ENCODE data around the gene KHNYN. TPM values are rescaled to one million over a fixed set of nuclear protein-coding genes. Genes with fewer than 3 reads are reported as not detected.

The KHNYN gene
- total and polyA plus RNA-seq, 12 donors = 18.5 to 76.9 (median 45.1) TPM

DNA sequence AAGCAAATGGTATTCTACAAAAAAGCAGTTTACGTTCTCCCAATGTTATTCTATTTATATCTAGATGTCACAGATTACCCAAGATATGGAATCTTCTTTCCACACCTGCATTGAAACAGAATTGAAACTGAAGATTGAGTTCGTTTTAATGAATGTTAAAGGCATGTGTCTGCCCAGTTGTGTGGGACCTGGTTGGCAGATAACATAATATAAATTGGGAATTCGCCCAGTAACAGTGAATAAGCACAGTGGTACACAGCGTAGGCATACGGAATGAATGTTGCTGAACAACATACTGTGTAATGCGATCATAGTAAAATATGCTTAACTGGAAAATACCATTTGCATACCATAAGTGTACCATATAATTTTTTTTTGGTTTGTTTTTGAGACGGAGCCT is 4.3 kb downstream of the KHNYN start:
- Histone ChIP-seq H3K9me3 (replicated peaks in 1 of 3) (no peaks in the 10 kb centered on the region), H3K27ac (no peak overlapping the region), H3K4me3 (no peak overlapping the region), H3K4me1 (replicated peaks in 1 of 2) (peaks cover 28 to 58% of the 10 kb centered on the region in 2 donors), H3K36me3 (replicated peaks in 1 of 2) (peaks cover 0 to 57% of the 10 kb centered on the region in 2 donors), H3K27me3 (no peaks in the 10 kb centered on the region)
- no peak for DNase-seq
- WGBS, 4 donors = 78 to 84% (median 83%) methylated on average over 7 of the region's 7 CpGs
- intact Hi-C loops (cut with DNase I) = loop anchor here (5.0 kb wide), 2 partner anchors 67 to 102 kb away; partner anchors contain the start of gene NFATC4 (in 2 of the 2)
- TF ChIP-seq, protein P1, sequence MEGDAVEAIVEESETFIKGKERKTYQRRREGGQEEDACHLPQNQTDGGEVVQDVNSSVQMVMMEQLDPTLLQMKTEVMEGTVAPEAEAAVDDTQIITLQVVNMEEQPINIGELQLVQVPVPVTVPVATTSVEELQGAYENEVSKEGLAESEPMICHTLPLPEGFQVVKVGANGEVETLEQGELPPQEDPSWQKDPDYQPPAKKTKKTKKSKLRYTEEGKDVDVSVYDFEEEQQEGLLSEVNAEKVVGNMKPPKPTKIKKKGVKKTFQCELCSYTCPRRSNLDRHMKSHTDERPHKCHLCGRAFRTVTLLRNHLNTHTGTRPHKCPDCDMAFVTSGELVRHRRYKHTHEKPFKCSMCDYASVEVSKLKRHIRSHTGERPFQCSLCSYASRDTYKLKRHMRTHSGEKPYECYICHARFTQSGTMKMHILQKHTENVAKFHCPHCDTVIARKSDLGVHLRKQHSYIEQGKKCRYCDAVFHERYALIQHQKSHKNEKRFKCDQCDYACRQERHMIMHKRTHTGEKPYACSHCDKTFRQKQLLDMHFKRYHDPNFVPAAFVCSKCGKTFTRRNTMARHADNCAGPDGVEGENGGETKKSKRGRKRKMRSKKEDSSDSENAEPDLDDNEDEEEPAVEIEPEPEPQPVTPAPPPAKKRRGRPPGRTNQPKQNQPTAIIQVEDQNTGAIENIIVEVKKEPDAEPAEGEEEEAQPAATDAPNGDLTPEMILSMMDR (IDR thresholded peaks at IDR 0.05) = no peak
- no peak for TF ChIP-seq POLR2A (IDR thresholded peaks at IDR 0.05)

DNA sequence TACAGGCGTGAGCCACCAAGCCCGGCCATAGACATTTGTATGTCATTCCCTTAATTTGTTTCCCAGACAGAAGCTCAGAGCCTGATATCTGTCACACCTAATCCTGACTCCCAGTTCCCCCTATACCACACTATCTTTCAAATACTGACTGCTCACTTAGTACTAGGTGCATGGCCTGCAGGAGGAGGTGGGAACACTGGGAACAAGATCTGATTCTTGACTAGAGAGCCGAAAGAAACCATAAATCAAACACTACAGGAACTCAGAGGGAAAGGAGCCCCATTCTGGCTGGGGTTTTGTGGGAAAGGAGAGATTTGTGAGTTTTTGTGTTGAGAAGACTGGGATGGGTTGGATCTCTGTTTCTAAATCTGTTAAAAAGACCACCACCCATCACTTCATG is 4.9 kb downstream of the KHNYN start:
- H3K4me1 ChIP-seq (replicated peaks in 1 of 2) = peaks cover 22 to 58% of the 10 kb centered on the region in 2 donors
- TF ChIP-seq, protein P1 (IDR thresholded peaks at IDR 0.05) = no peak
- TF ChIP-seq POLR2A (IDR thresholded peaks at IDR 0.05) = no peak
- H3K9me3 ChIP-seq (replicated peaks in 1 of 3) = no peaks in the 10 kb centered on the region
- H3K36me3 ChIP-seq (replicated peaks in 1 of 2) = peaks cover 0 to 62% of the 10 kb centered on the region in 2 donors
- H3K4me3 ChIP-seq = no peak overlapping the region
- intact Hi-C loops (cut with DNase I) = loop anchor here (5.0 kb wide), 2 partner anchors 67 to 102 kb away; partner anchors contain the start of gene NFATC4 (in 2 of the 2)
- H3K27ac ChIP-seq = peak overlapping the region in 3 of 5 donors; percentile 16 to 46 (median 31)
- 64 to 78% (median 73%) methylated on average over 3 of the region's 3 CpGs for WGBS, 4 donors
- no peak for DNase-seq
- H3K27me3 ChIP-seq = no peaks in the 10 kb centered on the region

DNA sequence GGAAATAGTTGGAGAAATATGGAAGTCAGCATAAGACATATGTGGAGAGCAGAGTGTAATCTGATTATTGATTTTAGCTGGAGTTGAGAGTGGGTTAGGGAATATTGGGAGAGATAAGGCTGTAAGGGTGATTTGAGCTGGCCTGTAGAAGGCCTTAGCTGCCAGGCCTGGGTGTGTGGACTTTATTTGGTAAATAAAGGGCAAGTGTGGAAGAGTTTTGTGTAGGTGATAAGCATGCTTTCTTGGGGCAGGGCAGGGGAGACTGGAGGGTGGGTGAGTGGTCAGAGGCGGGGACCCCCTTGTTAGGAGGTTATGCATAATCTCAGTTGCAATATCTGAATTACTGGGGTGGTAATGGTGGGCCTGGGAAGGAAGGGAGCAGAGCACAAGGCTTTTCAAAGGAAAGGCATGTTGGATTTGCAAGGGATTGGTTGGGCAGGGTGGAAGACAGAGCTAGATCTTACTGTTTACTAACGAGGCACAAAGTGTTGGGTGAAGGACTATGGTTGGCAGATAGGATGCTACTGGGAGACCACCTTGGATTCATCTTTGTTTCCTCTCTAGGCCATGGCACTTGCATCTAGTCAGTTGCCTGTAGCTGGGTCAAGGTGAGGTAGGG is 5.5 kb downstream of the KHNYN start:
- peak overlapping the region in 3 of 5 donors; percentile 16 to 81 (median 46) for H3K27ac ChIP-seq

DNA sequence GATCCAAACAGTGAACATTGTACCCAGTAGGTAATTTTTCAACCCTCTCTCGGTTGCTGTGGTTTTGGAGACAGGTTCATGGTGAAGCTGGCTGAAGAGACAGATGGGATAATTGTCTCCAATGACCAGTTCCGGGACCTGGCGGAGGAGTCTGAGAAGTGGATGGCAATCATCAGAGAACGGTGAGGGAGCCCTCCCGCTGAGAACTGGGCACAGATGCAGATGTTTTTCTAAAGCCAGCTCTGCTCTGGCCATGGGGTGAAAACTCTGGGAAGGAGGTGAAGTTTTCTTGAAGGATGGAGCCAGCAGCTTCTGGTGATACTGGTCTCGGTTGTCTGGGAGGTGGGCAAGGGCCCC is 6.2 kb downstream of the KHNYN start:
- peak overlapping the region in 4 of 5 donors; percentile 65 to 89 (median 76) for H3K27ac ChIP-seq
- H3K9me3 ChIP-seq (replicated peaks in 1 of 3) = no peaks in the 10 kb centered on the region
- DNase-seq = no peak
- H3K4me1 ChIP-seq (replicated peaks in 1 of 2) = peaks cover 28 to 68% of the 10 kb centered on the region in 2 donors
- intact Hi-C loops (cut with DNase I) = no loop called here
- TF ChIP-seq, protein P1 (IDR thresholded peaks at IDR 0.05) = no peak
- WGBS, 4 donors = 49 to 64% (median 58%) methylated on average over 6 of the region's 6 CpGs
- H3K36me3 ChIP-seq (replicated peaks in 1 of 2) = peaks cover 0 to 69% of the 10 kb centered on the region in 2 donors
- H3K27me3 ChIP-seq = no peaks in the 10 kb centered on the region
- no peak overlapping the region for H3K4me3 ChIP-seq

More for the DNA sequence above, 5.5 kb downstream of the KHNYN start:
- DNase-seq = no peak
- TF ChIP-seq POLR2A (IDR thresholded peaks at IDR 0.05) = no peak
- TF ChIP-seq, protein P1 (IDR thresholded peaks at IDR 0.05) = no peak
- WGBS, 4 donors = 67 to 83% (median 76%) methylated on average over 2 of the region's 2 CpGs
- intact Hi-C loops (cut with DNase I) = no loop called here
- Histone ChIP-seq H3K36me3 (replicated peaks in 1 of 2) (peaks cover 0 to 68% of the 10 kb centered on the region in 2 donors), H3K9me3 (replicated peaks in 1 of 3) (no peaks in the 10 kb centered on the region), H3K4me1 (replicated peaks in 1 of 2) (peaks cover 28 to 65% of the 10 kb centered on the region in 2 donors), H3K4me3 (no peak overlapping the region), H3K27me3 (no peaks in the 10 kb centered on the region)
